Neuronal stem cell (in vitro differentiated cells): ENCODE data around the gene NRROS.

Experiments used
- DNase-seq: peaks from one replicate; pipeline ENCODE4 v3.0.0-alpha.2; 2013; ENCODE audit warnings: low spot score
- H2AFZ ChIP-seq: one replicate; pipeline ENCODE4 v1.6.1; 2013; ENCODE audit warnings: mild to moderate bottlenecking, low read length, inconsistent platforms
- H2AK5ac ChIP-seq: 2 replicates; pipeline ENCODE4 v1.6.1; 2013; ENCODE audit warnings: low read depth, mild to moderate bottlenecking, inconsistent platforms, low read length, moderate library complexity, mixed read lengths
- H2BK120ac ChIP-seq: 2 replicates; pipeline ENCODE4 v1.6.1; 2013; ENCODE audit warnings: low read depth, mild to moderate bottlenecking, inconsistent platforms, low read length, moderate library complexity, mixed read lengths
- H2BK12ac ChIP-seq: one replicate; pipeline ENCODE4 v1.6.1; 2013; ENCODE audit warnings: low read length, inconsistent platforms
- H2BK15ac ChIP-seq: 2 replicates; pipeline ENCODE4 v1.6.1; 2013; ENCODE audit warnings: mild to moderate bottlenecking, low read length, inconsistent platforms, mixed read lengths
- H2BK5ac ChIP-seq: one replicate; pipeline ENCODE4 v1.6.1; 2013; ENCODE audit warnings: inconsistent platforms, mild to moderate bottlenecking, low read length, moderate library complexity
- H3K14ac ChIP-seq: one replicate; pipeline ENCODE4 v1.6.1; 2013; ENCODE audit warnings: low read length, inconsistent platforms
- H3K18ac ChIP-seq: 2 replicates; pipeline ENCODE4 v1.6.1; 2013; ENCODE audit warnings: low read length, inconsistent platforms
- H3K23ac ChIP-seq: 2 replicates; pipeline ENCODE4 v1.6.1; 2013; ENCODE audit warnings: low read depth, mild to moderate bottlenecking, mixed read lengths, low read length, inconsistent platforms; ENCODE audit not compliant: poor library complexity
- H3K27ac ChIP-seq: replicated peaks from 3 replicates; pipeline ENCODE4 v1.5.1; 2013; ENCODE audit warnings: low read length, inconsistent platforms
- H3K27me3 ChIP-seq, 3 experiments: 2 replicates each; pipeline ENCODE4 v1.6.1; 2013; ENCODE audit warnings: low read length in 3 of 3, mild to moderate bottlenecking in 2 of 3, inconsistent platforms in 1 of 3, low read depth in 1 of 3, mixed read lengths in 1 of 3, moderate library complexity in 1 of 3; ENCODE audit not compliant: control insufficient read depth in 3 of 3, insufficient read depth in 3 of 3
- H3K36me3 ChIP-seq, 2 donors: replicated peaks in 1 of 2; 2 replicates each; pipeline ENCODE4 v1.6.1; 2013; ENCODE audit warnings: low read length in 2 of 2; ENCODE audit not compliant: control insufficient read depth in 2 of 2, insufficient read depth in 2 of 2
- H3K4ac ChIP-seq: 2 replicates; pipeline ENCODE4 v1.6.1; 2013; ENCODE audit warnings: inconsistent platforms, mild to moderate bottlenecking, low read length, moderate library complexity
- H3K4me1 ChIP-seq, 2 donors: 1 replicate in 1 of 2; 2 replicates in 1 of 2; pipeline ENCODE4 v1.6.1; 2013; ENCODE audit warnings: low read length in 2 of 2, low read depth in 1 of 2; ENCODE audit not compliant: control insufficient read depth in 2 of 2, insufficient read depth in 1 of 2
- H3K4me2 ChIP-seq: one replicate; pipeline ENCODE4 v1.6.1; 2013; ENCODE audit warnings: mild to moderate bottlenecking, low read length, inconsistent platforms; ENCODE audit not compliant: insufficient read depth, poor library complexity, severe bottlenecking
- H3K4me3 ChIP-seq, 2 donors: 2 replicates each; pipeline ENCODE4 v1.5.1; 2013; ENCODE audit warnings: low read length in 2 of 2, mild to moderate bottlenecking in 2 of 2, inconsistent platforms in 1 of 2, moderate library complexity in 1 of 2
- H3K79me1 ChIP-seq: one replicate; pipeline ENCODE4 v1.6.1; 2013; ENCODE audit warnings: low read depth, mild to moderate bottlenecking, inconsistent platforms, low read length, moderate library complexity
- H3K9ac ChIP-seq: one replicate; pipeline ENCODE4 v1.6.1; 2013; ENCODE audit warnings: mild to moderate bottlenecking, low read depth, low read length, inconsistent platforms; ENCODE audit not compliant: poor library complexity
- H3K9me3 ChIP-seq, 2 donors: replicated peaks in 1 of 2; 2 replicates each; pipeline versions ENCODE3 to v1.6.1; 2013; ENCODE audit warnings: low read length in 2 of 2, mild to moderate bottlenecking in 2 of 2, inconsistent platforms in 1 of 2, low read depth in 1 of 2, mixed read lengths in 1 of 2, moderate library complexity in 1 of 2; ENCODE audit not compliant: control insufficient read depth in 2 of 2, insufficient read depth in 1 of 2
- H4K8ac ChIP-seq: one replicate; pipeline ENCODE4 v1.6.1; 2013; ENCODE audit warnings: low read depth, mild to moderate bottlenecking, inconsistent platforms, low read length, moderate library complexity
- H4K91ac ChIP-seq: one replicate; pipeline ENCODE4 v1.6.1; 2013; ENCODE audit warnings: low read length, low read depth, mild to moderate bottlenecking, inconsistent platforms; ENCODE audit not compliant: poor library complexity
- WGBS, 2 donors: extraction: QIAGEN DNeasy Blood & Tissue Kit; methylation state at CpG; one replicate each; pipeline ENCODE4 v1.1.7; 2013; ENCODE audit warnings: missing lambda C conversion rate in 2 of 2, mixed read lengths in 1 of 2; ENCODE audit not compliant: insufficient read length in 2 of 2, insufficient replicate concordance in 1 of 2; ENCODE audit errors: extremely low coverage in 2 of 2; 5-methylcytosine and 5-hydroxymethylcytosine counted together

Gene NRROS

GRCh38 chr3:196684548-196685407 lies 45.3 kb downstream of the NRROS start:
- Histone ChIP-seq H3K14ac (no peak overlapping the region), H2AFZ (peak overlapping the region; percentile 38)
- peak; percentile 56 for DNase-seq

GRCh38 chr3:196686436-196686835 lies 46.9 kb downstream of the NRROS start:
- H4K91ac ChIP-seq = no peak overlapping the region
- H3K36me3 ChIP-seq = no peaks in the 10 kb centered on the region
- no peak overlapping the region for H3K27ac ChIP-seq
- no peak overlapping the region for H3K4me3 ChIP-seq
- no peak overlapping the region for H3K18ac ChIP-seq
- no peak overlapping the region for H2BK120ac ChIP-seq
- H2AK5ac ChIP-seq = no peak overlapping the region
- H4K8ac ChIP-seq = no peak overlapping the region
- no peak overlapping the region for H3K9ac ChIP-seq
- no peaks in the 10 kb centered on the region for H3K79me1 ChIP-seq
- peaks cover 0 to 1% of the 10 kb centered on the region in 2 donors for H3K4me1 ChIP-seq
- no peak overlapping the region for H2BK15ac ChIP-seq
- no peak for DNase-seq
- WGBS, 2 donors = no CpG with 5 or more reads among the region's 2 CpGs
- no peak overlapping the region for H3K4ac ChIP-seq
- peaks cover 0 to 23% (median 0%) of the 10 kb centered on the region in 3 experiments for H3K27me3 ChIP-seq
- no peak overlapping the region for H2AFZ ChIP-seq
- no peak overlapping the region for H3K4me2 ChIP-seq
- no peak overlapping the region for H3K23ac ChIP-seq
- H3K14ac ChIP-seq = no peak overlapping the region
- H2BK12ac ChIP-seq = no peak overlapping the region
- H3K9me3 ChIP-seq = no peaks in the 10 kb centered on the region
- H2BK5ac ChIP-seq = no peak overlapping the region

More at GRCh38 chr3:196684548-196685407, 45.3 kb downstream of the NRROS start:
- Histone ChIP-seq H4K8ac (peak overlapping the region; percentile 68), H3K4me3 (no peak overlapping the region), H3K4ac (no peak overlapping the region), H3K9ac (no peak overlapping the region), H2BK12ac (no peak overlapping the region), H2AK5ac (no peak overlapping the region), H2BK5ac (no peak overlapping the region), H4K91ac (no peak overlapping the region), H3K27ac (no peak overlapping the region), H3K18ac (peak overlapping the region; percentile 85), H2BK15ac (no peak overlapping the region), H3K9me3 (no peaks in the 10 kb centered on the region), H2BK120ac (no peak overlapping the region), H3K27me3 (peaks cover 0 to 23% (median 0%) of the 10 kb centered on the region in 3 experiments), H3K36me3 (no peaks in the 10 kb centered on the region), H3K23ac (no peak overlapping the region), H3K4me2 (no peak overlapping the region), H3K4me1 (peaks cover 0 to 1% of the 10 kb centered on the region in 2 donors), H3K79me1 (no peaks in the 10 kb centered on the region)
- no CpG with 5 or more reads among the region's 24 CpGs for WGBS, 2 donors

- Histone ChIP-seq H2AK5ac (no peak overlapping the region), H3K14ac (no peak overlapping the region), H3K4me3 (no peak overlapping the region), H3K27ac (no peak overlapping the region), H3K9me3 (no peaks in the 10 kb centered on the region), H2BK5ac (no peak overlapping the region), H3K9ac (no peak overlapping the region), H3K4ac (no peak overlapping the region), H2BK15ac (no peak overlapping the region), H4K91ac (no peak overlapping the region), H3K4me1 (peaks cover 0 to 1% of the 10 kb centered on the region in 2 donors), H3K18ac (no peak overlapping the region), H2AFZ (peak overlapping the region; percentile 73), H3K36me3 (no peaks in the 10 kb centered on the region), H4K8ac (no peak overlapping the region), H3K23ac (no peak overlapping the region), H3K79me1 (no peaks in the 10 kb centered on the region), H2BK12ac (no peak overlapping the region), H3K27me3 (peaks cover 0 to 23% (median 0%) of the 10 kb centered on the region in 3 experiments), H2BK120ac (no peak overlapping the region), H3K4me2 (no peak overlapping the region)
- no CpG with 5 or more reads among the region's 5 CpGs for WGBS, 2 donors
- no peak for DNase-seq
Measured at GRCh38 chr3:196688349-196688748, 48.9 kb downstream of the NRROS start.

DNA sequence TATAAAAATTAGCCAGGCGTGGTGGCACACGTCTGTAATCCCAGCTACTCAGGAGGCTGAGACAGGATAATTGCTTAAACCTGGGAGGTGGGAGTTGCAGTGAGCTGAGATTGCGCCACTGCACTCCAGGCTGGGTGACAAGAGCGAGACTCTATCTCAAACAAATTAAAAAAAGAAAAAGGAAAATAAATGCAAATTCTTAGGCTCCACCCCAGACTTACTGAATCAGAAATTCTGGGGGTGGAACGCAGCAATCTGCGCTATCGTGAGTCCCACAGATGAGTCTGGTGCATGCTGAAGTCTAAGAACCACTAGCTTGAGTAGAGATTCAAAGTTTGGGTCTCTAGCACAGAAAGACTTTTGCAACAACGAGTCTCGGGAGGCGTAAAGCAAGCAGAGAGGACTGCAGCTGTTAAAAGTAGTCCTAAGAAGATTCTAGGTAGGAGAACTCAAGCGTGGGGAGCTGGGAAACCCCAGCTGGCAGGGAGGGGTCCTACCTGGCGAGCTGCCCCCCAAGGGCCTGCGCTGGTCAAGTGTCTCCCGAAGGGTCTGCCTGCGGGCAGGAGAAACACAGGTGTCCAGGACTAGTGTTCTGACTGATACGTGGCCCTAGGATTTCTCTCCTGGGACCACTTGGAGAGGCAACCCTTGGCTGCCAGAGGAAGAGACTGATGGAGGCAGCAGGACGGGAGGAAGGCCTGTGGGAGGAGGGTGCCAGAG lies 50.6 kb downstream of the NRROS start:
- no peaks in the 10 kb centered on the region for H3K9me3 ChIP-seq
- WGBS, 2 donors = no CpG with 5 or more reads among the region's 17 CpGs
- DNase-seq = no peak

More for the DNA sequence above, 50.6 kb downstream of the NRROS start:
- Histone ChIP-seq H3K14ac (no peak overlapping the region), H4K8ac (no peak overlapping the region), H2AK5ac (no peak overlapping the region), H2BK15ac (peak overlapping the region; percentile 83), H4K91ac (no peak overlapping the region), H3K18ac (no peak overlapping the region), H3K4me2 (no peak overlapping the region), H3K79me1 (peaks cover under 1% of the 10 kb centered on the region), H2AFZ (no peak overlapping the region), H3K4me1 (no peaks in the 10 kb centered on the region), H3K23ac (no peak overlapping the region), H3K9ac (no peak overlapping the region), H3K27ac (no peak overlapping the region), H2BK120ac (no peak overlapping the region), H3K4ac (no peak overlapping the region), H2BK5ac (no peak overlapping the region), H3K4me3 (no peak overlapping the region), H3K36me3 (no peaks in the 10 kb centered on the region), H2BK12ac (no peak overlapping the region), H3K27me3 (peaks cover 0 to 23% (median 2%) of the 10 kb centered on the region in 3 experiments)
